Breast epithelium (tissue), 4 donors: Measurements from ENCODE around the gene PRR7. TPM values are rescaled to one million over a fixed set of nuclear protein-coding genes. Genes with fewer than 3 reads are reported as not detected.
A peak's percentile ranks its signal among the peaks of the same experiment; 100 is the strongest.
"Not testable (repeated sequence)": the region's sequence is repeated elsewhere in the genome, so short reads cannot be mapped to it uniquely, and the experiment has no call there.

ENCODE experiments used
- DNase-seq, 2 donors: peaks; one replicate each; pipeline ENCODE4 v3.0.0-alpha.2; 2019; ENCODE audit warnings: low spot score in 2 of 2
- H3K27ac ChIP-seq, 2 donors: fragments of 200-600 bp; sonication (generic) in 1 of 2; one replicate each; pipeline ENCODE4 v1.5.1; 2016 to 2019; ENCODE audit warnings: mild to moderate bottlenecking in 1 of 2
- H3K27me3 ChIP-seq, 2 donors: fragments of 200-600 bp; sonication (generic) in 1 of 2; one replicate each; pipeline versions ENCODE4 v1.5.1 to v1.6.0; 2017 to 2019; ENCODE audit warnings: control low read depth in 1 of 2, mild to moderate bottlenecking in 1 of 2
- H3K36me3 ChIP-seq: fragments of 200-600 bp; one replicate; pipeline ENCODE4 v1.5.1; 2019
- H3K4me1 ChIP-seq, 2 donors: fragments of 200-600 bp; sonication (generic); one replicate each; pipeline ENCODE4 v1.5.1; 2016 to 2019; ENCODE audit warnings: control low read depth in 1 of 2
- H3K4me3 ChIP-seq, 3 donors: fragments of 200-600 bp; sonication (generic); 1 replicate in 2 of 3; 2 replicates in 1 of 3; pipeline ENCODE4 v1.5.1; 2016 to 2019; ENCODE audit warnings: mild to moderate bottlenecking in 3 of 3, moderate library complexity in 2 of 3
- H3K9me3 ChIP-seq, 2 donors: fragments of 200-600 bp; sonication (generic) in 1 of 2; one replicate each; pipeline ENCODE4 v1.5.1; 2016 to 2019; ENCODE audit warnings: control low read depth in 1 of 2
- POLR2A ChIP-seq: fragments of 450-650 bp; IDR thresholded peaks from one replicate; pipeline ENCODE4 v1.6.1; 2016; ENCODE audit warnings: antibody characterized with exemption, mild to moderate bottlenecking, moderate library complexity
- POLR2AphosphoS5 ChIP-seq, 3 donors: sonication (generic); formaldehyde crosslinking; IDR thresholded peaks; one replicate each; pipeline ENCODE4 v1.6.1; 2017; ENCODE audit warnings: antibody characterized with exemption in 3 of 3
- intact Hi-C: fragments of 100-400 bp; cut with DNase I; formaldehyde crosslinking; loops from one replicate; pipeline ENCODE4 v1.15.1; 2023; ENCODE audit warnings: low total_unique reads
- total RNA-seq, 3 donors: library from RNA; depleted of rRNA; stranded (reverse); fragments of >200 nt; gene quantifications; one replicate each; pipeline ENCODE4 v1.1.0, GENCODE V29; 2016
- TF ChIP-seq, protein P1 (sequence below), 3 donors: fragments of 450-650 bp; IDR thresholded peaks; one replicate each; pipeline ENCODE4 v1.5.1; 2016 to 2017; ENCODE audit warnings: antibody characterized with exemption in 3 of 3, mild to moderate bottlenecking in 3 of 3, moderate library complexity in 3 of 3

Gene PRR7
- total RNA-seq, 3 donors from 2014 or later: 0.48 to 2.0 (median 1.3) TPM

DNA sequence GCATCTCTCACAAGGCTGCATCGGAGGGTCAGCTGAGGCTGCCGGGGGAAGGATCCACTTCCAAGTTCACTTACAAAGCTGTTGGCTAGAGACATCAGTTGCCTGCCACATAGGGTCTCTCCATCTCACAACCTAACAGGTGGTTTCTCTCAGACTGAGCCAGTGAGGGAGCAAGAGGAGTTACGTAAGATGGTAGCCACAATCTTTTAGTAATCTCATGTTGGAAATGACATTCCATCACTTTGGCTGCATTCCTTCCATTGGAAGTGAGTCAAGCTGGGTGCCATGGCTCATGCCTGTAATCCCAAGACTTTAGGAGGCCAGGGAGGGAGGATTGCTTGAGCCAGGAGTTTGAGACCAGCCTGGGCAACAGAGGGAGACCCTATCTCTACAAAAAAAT, 27.6 kb upstream of the PRR7 start:
- Histone ChIP-seq H3K36me3 (no peaks in the 10 kb centered on the region), H3K4me3 (no peak overlapping the region), H3K4me1 (no peaks in the 10 kb centered on the region), H3K9me3 (no peaks in the 10 kb centered on the region), H3K27ac (no peak overlapping the region), H3K27me3 (no peaks in the 10 kb centered on the region)
- intact Hi-C loops: no loop called here
- no peak for DNase-seq
- TF ChIP-seq, protein P1, sequence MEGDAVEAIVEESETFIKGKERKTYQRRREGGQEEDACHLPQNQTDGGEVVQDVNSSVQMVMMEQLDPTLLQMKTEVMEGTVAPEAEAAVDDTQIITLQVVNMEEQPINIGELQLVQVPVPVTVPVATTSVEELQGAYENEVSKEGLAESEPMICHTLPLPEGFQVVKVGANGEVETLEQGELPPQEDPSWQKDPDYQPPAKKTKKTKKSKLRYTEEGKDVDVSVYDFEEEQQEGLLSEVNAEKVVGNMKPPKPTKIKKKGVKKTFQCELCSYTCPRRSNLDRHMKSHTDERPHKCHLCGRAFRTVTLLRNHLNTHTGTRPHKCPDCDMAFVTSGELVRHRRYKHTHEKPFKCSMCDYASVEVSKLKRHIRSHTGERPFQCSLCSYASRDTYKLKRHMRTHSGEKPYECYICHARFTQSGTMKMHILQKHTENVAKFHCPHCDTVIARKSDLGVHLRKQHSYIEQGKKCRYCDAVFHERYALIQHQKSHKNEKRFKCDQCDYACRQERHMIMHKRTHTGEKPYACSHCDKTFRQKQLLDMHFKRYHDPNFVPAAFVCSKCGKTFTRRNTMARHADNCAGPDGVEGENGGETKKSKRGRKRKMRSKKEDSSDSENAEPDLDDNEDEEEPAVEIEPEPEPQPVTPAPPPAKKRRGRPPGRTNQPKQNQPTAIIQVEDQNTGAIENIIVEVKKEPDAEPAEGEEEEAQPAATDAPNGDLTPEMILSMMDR (IDR thresholded peaks at IDR 0.05): no peak
- TF ChIP-seq POLR2A (no peak), POLR2AphosphoS5 (IDR thresholded peaks at IDR 0.05) (no peak)

- H3K27ac ChIP-seq, H3K4me3 ChIP-seq, intact Hi-C loops, H3K4me1 ChIP-seq, DNase-seq, H3K9me3 ChIP-seq, H3K36me3 ChIP-seq, H3K27me3 ChIP-seq: not testable (repeated sequence)
These were observed 26.1 kb upstream of the PRR7 start for GRCh38 chr5:177420472-177420871.

GRCh38 chr5:177421062-177421798, 25.4 kb upstream of the PRR7 start:
- no peaks in the 10 kb centered on the region for H3K4me1 ChIP-seq
- DNase-seq: no peak
- H3K36me3 ChIP-seq: no peaks in the 10 kb centered on the region
- no peak for TF ChIP-seq POLR2AphosphoS5 (IDR thresholded peaks at IDR 0.05)
- TF ChIP-seq POLR2A: no peak
- TF ChIP-seq, protein P1 (IDR thresholded peaks at IDR 0.05): no peak
- H3K27ac ChIP-seq: no peak overlapping the region
- intact Hi-C loops: no loop called here
- H3K4me3 ChIP-seq: no peak overlapping the region
- no peaks in the 10 kb centered on the region for H3K9me3 ChIP-seq
- no peaks in the 10 kb centered on the region for H3K27me3 ChIP-seq

DNA sequence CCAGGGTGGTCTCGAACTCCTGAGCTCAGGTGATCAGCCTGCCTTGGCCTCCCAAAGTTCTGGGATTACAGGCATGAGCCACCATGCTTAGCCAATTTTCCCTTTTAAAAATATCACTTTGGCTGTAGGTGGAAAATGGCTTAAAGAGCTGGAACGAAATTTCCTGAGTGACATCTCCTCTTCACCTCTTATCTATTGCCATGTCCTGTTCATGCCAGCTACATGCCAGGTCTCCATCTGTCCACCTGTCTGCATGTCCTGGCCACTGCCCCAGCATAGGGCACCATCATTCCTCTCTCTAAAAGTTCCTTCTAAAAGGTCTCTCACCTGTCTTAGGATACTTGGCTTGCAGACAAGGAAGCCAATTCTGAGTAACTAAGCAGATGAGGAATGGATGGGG, 22.9 kb upstream of the PRR7 start:
- Histone ChIP-seq H3K4me1 (peaks cover 5 to 12% of the 10 kb centered on the region in 2 donors), H3K27ac (no peak overlapping the region), H3K4me3 (no peak overlapping the region), H3K9me3 (no peaks in the 10 kb centered on the region), H3K36me3 (no peaks in the 10 kb centered on the region), H3K27me3 (no peaks in the 10 kb centered on the region)
- TF ChIP-seq POLR2AphosphoS5 (IDR thresholded peaks at IDR 0.05) (no peak), POLR2A (no peak)
- TF ChIP-seq, protein P1 (IDR thresholded peaks at IDR 0.05): no peak
- no peak for DNase-seq
- intact Hi-C loops: no loop called here

DNA sequence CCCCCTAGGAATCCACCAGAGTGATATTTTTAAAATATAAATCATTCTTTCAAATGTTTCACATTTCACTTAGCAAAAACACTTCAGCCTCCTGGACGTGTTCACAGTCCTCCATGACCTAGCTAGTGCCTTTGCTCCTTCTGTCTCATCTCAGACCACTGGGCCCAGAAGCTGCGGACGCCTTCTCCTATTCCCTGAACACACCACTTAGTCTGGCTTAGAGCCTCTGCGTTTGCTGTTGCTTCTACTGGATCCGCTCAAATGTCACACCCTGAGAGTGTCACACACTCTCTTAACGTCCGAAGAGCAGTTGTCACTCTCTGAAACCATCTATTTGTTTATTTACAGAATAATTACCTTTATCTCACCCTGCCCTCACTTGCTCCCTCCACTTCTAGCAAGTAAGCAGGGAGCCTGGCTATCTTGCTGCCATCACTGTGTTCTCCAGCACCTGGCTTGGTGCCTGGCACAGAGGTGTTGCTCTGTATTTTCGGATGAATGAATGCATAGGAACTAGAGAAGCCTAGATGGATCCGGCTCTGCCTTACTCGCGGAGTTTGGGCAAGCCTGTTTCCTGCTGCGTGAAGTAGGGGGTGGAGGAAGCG, 21.3 kb upstream of the PRR7 start:
- no peak for DNase-seq
- H3K9me3 ChIP-seq: no peaks in the 10 kb centered on the region
- intact Hi-C loops: no loop called here
- TF ChIP-seq, protein P1 (IDR thresholded peaks at IDR 0.05): peak in 1 of 3 donors; percentile 2
- no peak for TF ChIP-seq POLR2AphosphoS5 (IDR thresholded peaks at IDR 0.05)
- H3K27ac ChIP-seq: peak overlapping the region; percentile 89 to 96
- H3K27me3 ChIP-seq: no peaks in the 10 kb centered on the region
- H3K36me3 ChIP-seq: no peaks in the 10 kb centered on the region
- peak overlapping the region; percentile 50 to 88 (median 70) for H3K4me3 ChIP-seq
- peaks cover 5 to 12% of the 10 kb centered on the region in 2 donors for H3K4me1 ChIP-seq
